Suppressor macrophage (primary cell): ENCODE measurements around the gene ZNF154.
A peak's percentile ranks its signal among the peaks of the same experiment; 100 is the strongest.

Experiments used
- DNase-seq, 4 experiments: peaks; one replicate each; pipeline ENCODE4 v3.0.0-alpha.2; 2020 to 2022

Gene ZNF154

GRCh38 chr19:57675881-57676280 is 33.1 kb downstream of the ZNF154 start:
- DNase-seq: no peak

- DNase-seq: no peak
Observed at GRCh38 chr19:57672466-57672865, 36.5 kb downstream of the ZNF154 start.

GRCh38 chr19:57671124-57671895 is 37.7 kb downstream of the ZNF154 start:
- DNase-seq: no peak

GRCh38 chr19:57668635-57669034 is 40.4 kb downstream of the ZNF154 start, which contains the start of gene ZSCAN4:
TSS of gene ZSCAN4 (plus strand) at chr19:57668935. CDS start at chr19:57676146, 7,211 bp downstream.
- no peak for DNase-seq

GRCh38 chr19:57667228-57667627 is 41.8 kb downstream of the ZNF154 start:
- DNase-seq: no peak

GRCh38 chr19:57665261-57665806 is 43.7 kb downstream of the ZNF154 start:
- no peak for DNase-seq

- peak in 3 of 4 experiments; percentile 7 to 36 (median 20) for DNase-seq
Observed at GRCh38 chr19:57664269-57665127, 44.5 kb downstream of the ZNF154 start.

GRCh38 chr19:57656346-57656745 is 52.7 kb downstream of the ZNF154 start:
- no peak for DNase-seq

- DNase-seq: no peak
Observed at GRCh38 chr19:57655443-57655842, 53.6 kb downstream of the ZNF154 start.

GRCh38 chr19:57653689-57654088 is 55.3 kb downstream of the ZNF154 start:
- DNase-seq: no peak

- DNase-seq: no peak
Observed at GRCh38 chr19:57651654-57651996, 57.4 kb downstream of the ZNF154 start.

- DNase-seq: no peak
Observed at GRCh38 chr19:57648331-57649003, 60.5 kb downstream of the ZNF154 start.
